HG02571 (cell line): ENCODE results near the gene SLC34A1.
"Not testable (repeated sequence)": the region's sequence is repeated elsewhere in the genome, so short reads cannot be mapped to it uniquely, and the experiment has no call there.

ENCODE experiments used
- ATAC-seq: cut with Tn5 transposase; IDR thresholded peaks from one replicate; pipeline ENCODE4 v1.9.1; 2021; ENCODE audit warnings: mild to moderate bottlenecking, moderate library complexity; ENCODE audit not compliant: unreplicated experiment

SLC34A1 gene

DNA sequence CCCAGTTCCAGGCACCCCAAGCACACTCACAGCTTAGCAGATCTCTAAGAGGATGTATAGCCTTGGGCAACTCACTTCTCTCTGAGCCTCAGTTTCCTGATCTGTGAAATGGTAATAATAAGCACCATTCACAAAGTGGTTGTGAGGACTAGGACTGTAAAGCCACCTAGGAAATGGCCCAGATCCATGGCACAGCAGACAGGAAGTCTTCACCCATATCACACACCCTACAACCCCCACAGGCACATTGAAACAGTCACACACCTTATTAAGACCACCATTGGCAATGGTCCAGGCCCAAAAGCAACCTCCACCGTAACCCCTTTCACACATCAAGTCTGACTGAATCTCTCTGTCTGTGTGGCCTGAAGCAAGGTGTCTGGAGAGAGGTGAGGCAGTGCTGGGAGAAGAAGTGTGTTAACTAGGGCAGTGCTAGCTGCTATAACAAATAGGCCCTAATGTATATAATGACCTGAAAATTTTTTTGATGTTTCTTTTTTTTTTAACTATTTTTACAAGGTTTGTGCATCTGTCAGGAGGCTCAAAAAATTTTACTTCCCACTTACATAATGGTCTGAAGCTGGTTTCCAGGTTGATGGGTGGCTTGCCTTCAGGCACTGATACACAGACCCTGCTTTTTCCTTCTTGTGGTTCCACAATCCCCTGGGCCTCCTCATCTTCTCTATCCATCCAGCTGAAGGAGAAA, 28.9 kb upstream of the SLC34A1 start:
- no peak for ATAC-seq

DNA sequence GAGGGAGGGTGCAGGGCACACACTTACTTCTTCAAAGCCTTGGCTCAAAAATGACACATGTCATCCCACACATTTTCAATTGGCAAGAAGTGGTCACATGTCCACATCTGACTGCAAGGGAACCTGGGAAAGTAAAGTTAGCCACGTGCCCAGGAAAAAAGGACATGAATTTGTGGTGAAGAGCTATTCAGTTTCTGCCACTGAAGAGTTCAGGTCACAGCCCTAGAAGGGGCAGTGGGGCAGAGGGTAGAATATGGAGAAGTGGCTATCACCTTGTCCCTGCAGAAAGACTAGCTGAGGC, 28.4 kb upstream of the SLC34A1 start:
- ATAC-seq: no peak

DNA sequence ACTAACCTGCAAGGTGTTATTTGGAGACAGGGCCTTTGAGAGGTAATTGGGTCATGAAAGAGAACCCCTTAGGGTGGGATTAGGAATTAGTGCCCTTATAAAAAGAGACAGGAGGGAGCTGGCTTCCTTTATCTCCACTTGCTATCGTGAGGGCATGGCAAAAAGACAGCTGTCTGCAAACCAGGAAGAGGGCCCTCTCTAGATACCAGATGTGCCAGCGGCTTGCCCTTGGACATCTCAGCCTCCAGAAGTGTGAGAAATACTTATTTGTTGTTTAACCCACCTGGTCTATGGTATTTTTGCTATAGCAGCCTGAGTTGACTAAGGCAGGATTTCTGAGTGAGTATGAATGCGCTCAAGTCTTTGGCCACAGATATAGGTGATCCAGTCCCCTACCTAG, 27.5 kb upstream of the SLC34A1 start:
- ATAC-seq: no peak

DNA sequence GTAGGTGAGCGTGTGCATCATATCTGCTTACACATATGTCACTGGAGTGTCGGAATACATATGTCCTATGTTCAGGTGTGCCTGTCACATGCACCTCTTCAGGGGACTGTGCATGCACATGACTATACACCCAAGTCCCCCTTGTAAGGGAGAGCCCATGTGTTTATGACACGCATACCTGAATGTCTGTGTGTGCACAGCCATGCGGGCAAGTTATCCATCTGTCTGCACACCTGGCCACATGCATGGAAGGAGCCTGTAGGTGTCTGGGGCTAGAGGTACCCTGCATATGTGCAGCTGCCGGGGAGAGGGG, 27.1 kb upstream of the SLC34A1 start:
- no peak for ATAC-seq

DNA sequence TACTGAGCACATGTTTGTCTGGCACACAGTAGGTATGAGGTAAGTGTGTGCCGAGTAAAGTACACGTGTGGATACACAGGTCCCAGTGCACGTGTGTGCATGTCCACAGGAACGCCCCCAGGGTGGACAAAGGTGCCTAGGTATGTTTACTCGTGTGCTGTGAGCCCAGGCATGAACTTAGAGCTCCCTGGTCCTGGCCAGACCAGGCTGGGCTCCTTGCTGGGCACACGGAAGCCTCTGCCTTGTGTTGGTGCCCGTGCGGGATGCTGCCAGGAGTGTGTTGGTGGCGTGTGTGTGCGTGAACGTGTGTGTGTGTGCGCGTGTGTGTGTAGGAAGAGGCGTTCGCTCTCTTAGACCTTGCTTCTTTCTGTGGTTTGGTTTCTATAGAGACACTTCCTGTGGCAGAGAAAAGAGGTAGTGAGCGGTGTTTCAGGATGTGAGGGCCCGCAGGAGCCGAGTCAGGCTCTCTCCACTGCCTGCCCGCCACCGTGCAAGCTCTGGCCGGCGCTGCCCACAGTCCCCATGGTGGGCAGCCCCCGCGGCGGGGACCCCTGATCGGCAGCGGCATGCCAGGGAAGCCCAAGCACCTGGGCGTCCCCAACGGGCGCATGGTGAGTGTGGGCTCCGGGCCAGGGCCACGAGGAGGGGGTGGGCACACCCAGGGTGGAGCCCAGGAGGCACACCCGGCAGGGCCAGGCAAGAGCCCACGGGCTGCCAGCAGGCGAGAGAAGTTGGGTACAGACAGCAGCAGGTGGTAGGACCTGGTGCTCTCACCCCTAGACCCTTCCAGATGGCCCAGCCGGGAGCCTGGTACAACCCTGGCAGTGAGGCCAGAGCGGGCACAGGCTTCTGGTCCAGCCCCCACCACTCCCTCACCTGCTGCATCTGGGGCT, 26.5 kb upstream of the SLC34A1 start, which contains the start of gene RGS14:
Gene RGS14 (plus strand): TSS at position 466 of the 893 bp plus-strand sequence. CDS start 101 bp downstream, at position 567.
- ATAC-seq: peak; percentile 85

DNA sequence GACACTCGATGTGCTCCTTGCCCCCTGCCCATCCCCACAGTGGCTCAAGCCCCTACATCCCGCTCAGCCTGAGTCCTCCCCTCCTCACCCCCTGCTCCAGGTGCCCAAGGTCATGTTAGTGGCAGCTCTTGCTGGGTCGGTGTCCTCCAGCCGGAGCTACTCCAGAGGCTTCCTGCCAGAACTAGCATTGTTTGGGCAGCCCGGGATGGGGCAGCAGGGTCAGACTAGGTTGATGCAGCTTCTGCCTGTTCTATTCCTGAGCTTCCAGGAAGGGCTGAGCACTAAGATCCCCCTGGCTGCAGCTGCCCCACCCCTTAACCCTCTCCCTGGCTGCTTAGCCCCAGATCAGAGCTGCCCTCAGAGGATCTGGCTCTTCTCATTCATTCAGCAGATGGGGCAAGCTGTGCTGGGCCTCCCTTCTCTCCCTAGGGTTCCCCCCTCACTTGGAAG, 25.8 kb upstream of the SLC34A1 start:
- no peak for ATAC-seq

DNA sequence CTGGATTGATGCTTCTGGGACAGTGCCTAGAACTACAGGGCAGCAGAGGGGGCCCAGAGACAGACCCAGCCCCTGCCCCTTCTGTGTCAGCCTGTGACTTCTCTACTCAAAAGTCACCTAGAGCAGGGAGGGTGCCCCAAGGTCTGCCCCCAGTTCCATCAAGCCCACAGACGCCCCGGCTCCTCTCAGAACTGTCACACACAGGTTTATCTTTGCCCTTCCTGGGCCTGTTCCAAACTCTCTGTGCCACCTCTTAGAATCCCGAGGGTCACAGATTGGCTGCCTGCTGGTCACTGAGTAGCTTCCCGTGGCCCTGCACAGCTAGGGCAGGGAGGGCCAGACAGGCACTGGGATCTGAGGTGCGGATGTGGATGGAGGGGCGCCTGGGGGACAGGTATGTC, 24.8 kb upstream of the SLC34A1 start:
- ATAC-seq: no peak

DNA sequence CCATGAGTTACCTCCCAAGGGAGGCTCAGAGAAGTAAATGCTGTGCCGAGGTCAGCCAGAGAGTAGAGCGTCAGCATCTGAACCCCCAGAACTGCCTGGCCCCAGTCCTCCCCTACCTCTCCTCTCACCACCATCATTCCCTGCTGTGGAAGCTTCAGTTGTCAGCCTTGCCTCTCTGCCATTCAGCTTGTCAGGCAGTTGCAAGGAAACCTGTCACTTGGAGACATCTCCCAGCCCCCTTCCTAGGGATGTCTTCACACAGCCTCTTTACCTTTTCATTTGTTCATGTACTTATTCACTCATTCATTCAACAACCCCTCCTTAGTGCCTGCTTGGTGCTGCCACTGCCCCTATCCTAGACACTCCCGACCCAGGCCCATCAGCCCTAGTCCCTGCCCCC, 24.4 kb upstream of the SLC34A1 start:
- ATAC-seq: no peak

DNA sequence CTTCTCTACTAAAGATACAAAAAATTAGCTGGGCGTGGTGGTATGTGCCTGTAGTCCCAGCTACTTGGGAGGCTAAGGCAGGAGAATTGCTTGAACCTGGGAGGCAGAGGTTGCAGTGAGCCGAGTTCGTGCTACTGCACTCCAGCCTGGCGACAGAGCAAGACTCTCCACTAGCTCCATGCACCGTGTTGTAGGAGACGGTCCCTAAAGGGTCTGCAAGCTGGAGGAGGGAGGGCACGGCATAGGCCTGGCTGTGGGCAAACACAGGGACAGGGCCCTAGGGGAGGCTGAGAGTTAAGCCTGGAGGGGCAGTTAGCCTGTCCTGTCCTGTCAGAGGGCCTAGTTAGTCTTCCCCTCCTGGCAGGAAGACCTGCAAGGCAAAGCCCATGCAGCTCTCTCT, 23.5 kb upstream of the SLC34A1 start:
- not testable (repeated sequence) for ATAC-seq

DNA sequence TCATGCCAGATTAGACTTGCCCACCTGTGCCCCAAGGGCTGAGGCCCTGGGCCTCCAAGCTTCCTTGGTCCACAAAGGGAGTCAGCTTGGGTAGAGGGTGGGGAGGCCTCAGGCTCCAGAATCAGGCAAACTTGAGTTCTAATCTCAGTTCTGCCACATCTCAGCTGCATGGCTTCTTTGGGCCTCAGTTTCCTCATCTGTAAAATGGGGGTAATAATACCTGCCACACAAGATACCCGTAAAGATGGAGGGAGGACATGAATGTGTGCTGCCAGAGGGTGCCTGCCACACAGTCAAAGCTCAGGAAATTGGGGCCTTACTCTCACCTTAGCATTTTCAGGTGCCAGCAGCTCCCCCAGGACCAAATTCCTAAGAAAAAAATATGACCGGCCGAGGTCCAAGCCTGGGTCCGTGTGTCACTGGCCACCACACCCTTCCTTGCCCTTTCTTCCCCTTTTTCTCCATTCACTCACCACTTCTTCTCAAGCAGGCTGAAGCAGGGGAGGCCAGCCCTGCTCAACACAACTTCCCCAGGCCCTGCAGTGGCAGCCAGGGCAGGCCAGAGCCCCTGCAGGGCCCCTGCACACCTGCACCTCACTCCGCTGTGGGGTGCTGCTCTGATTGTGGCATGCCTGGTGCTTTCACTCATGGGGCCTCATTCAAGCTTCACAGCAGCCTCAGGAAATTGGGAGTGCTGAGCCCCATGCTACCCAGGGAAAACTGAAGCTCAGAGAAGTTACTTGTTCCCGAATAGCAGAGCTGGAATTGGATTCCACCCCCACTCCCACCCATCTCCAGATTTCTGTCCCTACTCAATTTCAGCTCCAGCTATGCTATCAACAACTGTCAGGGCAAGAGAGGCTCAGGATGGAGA, 22.6 kb upstream of the SLC34A1 start:
- ATAC-seq: no peak

DNA sequence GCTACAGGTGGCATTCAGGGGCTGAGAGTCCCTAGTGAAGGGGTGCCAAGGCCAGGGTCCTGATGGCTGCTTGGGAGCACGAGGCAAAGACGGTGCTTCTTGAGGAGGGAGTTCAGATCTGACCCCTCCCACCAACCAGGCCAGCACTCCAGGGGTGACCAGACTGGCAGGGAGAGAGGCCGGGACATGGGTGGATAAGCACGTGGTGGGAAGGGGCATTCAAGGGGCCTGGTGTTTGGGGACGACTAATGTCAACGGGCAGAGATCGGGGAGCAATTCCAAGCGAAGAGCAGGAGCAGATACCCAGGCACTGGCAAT, 22.0 kb upstream of the SLC34A1 start:
- no peak for ATAC-seq

DNA sequence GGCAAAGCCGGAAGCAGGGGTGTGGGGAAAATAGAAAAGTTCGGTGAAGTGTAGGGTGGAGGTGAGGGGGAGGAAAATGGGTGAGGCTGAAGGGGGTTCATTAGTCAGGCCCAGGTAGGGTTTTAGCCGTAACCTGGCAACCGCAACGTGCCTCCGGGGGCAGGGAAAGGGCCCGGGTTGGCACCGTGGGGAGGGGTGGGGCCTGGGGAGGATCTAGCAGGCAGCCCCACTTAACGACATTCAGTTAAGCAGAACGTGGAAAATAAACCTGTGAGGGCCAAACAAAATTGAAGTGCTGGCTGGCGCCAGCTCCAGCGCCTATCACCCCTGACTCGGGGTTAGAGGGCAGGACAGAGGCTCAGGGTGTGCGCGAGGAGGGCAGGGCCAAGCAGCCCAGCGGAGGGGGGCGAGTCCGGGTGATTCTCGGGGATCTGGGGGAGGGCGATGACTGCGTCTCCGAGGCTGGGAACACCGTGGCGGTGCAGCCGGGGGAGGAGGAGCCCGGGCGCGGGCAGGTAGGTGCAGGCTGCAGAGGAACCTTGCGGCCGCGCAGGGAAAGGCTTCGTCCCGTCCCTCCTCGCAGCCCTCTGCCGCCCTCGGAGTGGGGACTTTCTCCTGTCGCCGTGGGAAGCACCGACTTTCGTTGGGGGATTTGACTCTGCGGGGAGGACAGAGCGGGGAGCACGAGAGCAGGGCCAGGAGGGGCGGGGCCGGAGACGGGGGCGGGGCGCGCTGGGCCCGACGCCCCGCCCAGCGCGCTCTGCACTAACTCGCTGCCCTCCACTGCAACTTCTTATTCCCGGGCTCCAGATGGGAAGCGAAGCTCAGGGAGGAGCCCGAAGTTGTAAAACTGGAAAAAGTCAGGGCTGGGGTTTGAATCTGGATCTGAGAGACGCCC, 21.4 kb upstream of the SLC34A1 start:
- ATAC-seq: peak; percentile 33

DNA sequence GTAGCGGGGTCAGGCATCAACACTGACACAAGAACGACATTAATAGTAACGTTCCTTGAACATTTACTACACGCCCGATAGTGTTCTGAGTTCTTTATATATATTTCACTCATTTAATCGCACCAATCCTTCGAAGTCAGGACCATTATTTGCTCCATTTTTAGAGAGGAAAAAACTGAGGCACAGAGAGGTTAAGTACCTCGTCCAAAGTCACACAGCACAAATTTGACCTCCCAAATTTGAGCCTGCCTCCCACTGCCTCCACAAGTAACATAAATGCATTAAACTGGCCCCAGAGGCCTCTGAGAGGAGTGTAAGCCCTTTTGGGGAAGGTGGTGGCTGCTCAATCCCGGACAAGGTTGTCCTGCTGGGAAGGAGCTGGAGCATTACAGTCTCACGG, 20.7 kb upstream of the SLC34A1 start:
- no peak for ATAC-seq

DNA sequence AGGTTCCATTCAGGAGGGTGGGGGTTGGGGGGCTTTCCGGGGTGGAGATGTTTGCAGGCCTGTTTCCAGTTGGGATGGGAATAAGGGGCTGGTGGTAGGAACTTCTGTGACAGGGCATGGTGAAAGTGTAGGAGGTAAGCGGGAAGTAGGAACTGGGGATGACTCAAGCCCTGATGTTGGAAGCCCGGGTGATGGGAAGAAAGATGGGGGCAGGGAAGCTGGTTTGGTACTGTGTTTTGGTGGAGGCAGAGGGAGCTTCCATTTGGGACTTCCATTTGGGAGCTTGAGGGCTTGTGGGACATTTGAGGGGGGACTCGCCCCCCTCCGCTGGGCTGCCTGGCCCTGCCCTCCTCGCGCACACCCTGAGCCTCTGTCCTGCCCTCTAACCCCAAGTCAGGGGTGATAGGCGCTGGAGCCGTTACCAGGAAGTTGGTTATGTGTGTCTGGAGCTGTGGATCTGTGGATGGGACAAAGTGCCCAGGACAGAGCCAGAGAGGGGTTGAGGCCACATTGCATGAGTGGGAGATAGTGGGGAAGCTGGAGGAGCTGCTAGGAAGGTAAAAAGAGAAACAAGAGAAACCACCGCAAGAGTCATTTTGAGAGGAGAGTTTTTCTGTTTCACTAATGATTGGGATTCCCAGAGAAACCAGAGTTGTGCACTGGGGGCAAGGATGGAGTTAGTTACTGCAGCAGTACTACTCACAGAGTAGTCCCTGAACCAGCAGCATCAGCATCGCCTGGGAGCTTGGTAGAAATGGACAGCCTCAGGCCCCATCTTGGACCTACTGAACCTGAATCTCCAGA, 19.9 kb upstream of the SLC34A1 start:
- no peak for ATAC-seq

DNA sequence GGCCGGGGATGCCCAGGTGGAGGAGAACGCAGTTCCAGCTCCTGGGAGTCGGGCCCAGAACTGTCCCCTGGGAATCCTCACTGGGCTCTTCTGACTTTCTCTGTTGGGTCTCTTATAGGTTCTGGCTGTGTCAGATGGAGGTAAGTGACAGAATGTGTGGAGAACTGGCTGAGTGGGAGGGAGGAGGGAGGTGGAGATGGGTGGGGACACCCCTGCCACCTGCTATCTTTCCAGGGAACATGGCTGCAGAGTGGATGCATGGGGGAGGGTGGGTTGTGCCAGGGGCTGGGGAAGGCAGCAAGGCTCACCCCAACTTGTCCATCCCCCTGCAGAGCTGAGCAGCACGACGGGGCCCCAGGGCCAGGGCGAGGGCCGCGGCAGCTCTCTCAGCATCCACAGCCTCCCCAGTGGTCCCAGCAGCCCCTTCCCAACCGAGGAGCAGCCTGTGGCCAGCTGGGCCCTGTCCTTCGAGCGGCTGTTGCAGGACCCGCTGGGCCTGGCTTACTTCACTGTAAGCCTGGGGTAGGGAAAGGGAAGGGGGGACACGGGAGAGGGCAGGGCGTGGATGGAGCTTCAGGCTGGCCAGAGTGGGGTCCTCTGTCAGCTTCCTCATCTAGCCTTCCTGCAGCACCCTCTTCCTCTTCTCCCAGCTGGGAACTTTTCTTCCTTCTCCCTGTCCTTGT, 18.2 kb upstream of the SLC34A1 start:
- no peak for ATAC-seq

DNA sequence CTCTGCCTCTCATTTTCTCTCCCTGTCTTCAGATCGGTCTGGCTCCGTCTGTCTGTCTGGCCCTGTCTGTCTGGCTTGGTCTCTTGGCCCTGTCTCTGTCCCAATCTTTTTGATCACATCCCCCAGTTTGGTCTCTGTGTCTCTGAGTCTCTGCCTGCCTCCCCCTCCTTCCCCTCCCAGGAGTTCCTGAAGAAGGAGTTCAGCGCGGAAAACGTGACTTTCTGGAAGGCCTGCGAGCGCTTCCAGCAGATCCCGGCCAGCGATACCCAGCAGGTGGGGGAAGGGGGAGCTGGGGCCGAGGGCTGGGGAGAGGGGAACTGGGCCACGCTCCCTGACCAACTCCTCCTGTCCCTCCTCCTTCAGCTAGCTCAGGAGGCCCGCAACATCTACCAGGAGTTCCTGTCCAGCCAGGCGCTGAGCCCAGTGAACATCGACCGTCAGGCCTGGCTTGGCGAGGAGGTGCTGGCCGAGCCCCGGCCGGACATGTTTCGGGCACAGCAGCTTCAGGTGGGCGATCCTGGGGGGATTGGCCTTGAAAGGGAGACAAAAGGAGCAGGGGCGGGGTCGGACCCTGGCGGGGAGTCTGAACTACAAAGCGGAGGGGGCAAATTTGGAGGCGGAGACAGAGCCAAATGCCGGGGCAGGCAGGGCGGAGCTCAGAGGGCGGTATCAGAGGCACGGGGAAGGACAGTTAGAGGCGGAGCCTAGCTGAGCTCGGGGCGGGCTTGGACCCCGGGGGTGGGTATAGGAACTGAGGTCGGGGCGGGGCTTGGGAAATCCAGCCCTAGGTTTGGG, 17.5 kb upstream of the SLC34A1 start:
- ATAC-seq: no peak

DNA sequence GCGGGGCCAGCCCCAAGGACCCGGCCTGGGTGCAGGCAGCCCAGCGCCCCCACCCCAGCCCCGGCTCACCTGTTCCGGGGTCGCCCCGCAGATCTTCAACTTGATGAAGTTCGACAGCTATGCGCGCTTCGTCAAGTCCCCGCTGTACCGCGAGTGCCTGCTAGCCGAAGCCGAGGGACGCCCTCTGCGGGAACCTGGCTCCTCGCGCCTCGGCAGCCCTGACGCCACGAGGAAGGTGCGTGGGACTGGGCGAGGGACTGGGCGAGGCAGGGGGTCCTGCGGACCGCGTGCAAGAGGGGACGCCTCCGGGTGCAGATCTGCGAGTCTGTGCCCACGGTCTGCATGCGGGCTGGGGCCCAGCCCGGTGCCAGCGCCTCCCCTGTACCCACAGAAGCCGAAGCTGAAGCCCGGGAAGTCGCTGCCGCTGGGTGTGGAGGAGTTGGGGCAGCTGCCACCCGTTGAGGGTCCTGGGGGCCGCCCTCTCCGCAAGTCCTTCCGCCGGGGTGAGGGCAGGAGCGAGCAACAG, 16.8 kb upstream of the SLC34A1 start:
- ATAC-seq: no peak
